ENCODE data around the gene IFTAP.

Gene IFTAP

GRCh38 chr11:36600180-36600579, 5.9 kb downstream of the IFTAP start:
- no peak for DNase-seq

- DNase-seq = no peak
These were observed 6.9 kb downstream of the IFTAP start for GRCh38 chr11:36601155-36601554.

GRCh38 chr11:36602135-36602534, 7.8 kb downstream of the IFTAP start:
- DNase-seq = no peak

- no peak for DNase-seq
These were observed 11.2 kb downstream of the IFTAP start for GRCh38 chr11:36605221-36606216.

GRCh38 chr11:36608491-36609199, 14.3 kb downstream of the IFTAP start:
- DNase-seq = no peak

GRCh38 chr11:36609383-36609782, 15.1 kb downstream of the IFTAP start:
- DNase-seq = no peak

GRCh38 chr11:36615826-36616225, 21.5 kb downstream of the IFTAP start:
- no peak for DNase-seq

GRCh38 chr11:36617543-36618362, 23.5 kb downstream of the IFTAP start:
- DNase-seq = no peak

- no peak for DNase-seq
These were observed 24.2 kb downstream of the IFTAP start for GRCh38 chr11:36618363-36619047.

- no peak for DNase-seq
These were observed 25.2 kb downstream of the IFTAP start for GRCh38 chr11:36619502-36619901.

GRCh38 chr11:36620246-36620645, 25.9 kb downstream of the IFTAP start:
- DNase-seq = no peak

GRCh38 chr11:36622431-36623136, 28.3 kb downstream of the IFTAP start:
- peak; percentile 18 for DNase-seq

GRCh38 chr11:36623494-36623893, 29.2 kb downstream of the IFTAP start:
- DNase-seq = no peak

GRCh38 chr11:36627006-36627405, 32.7 kb downstream of the IFTAP start:
- DNase-seq = no peak

- DNase-seq = no peak
These were observed 33.2 kb downstream of the IFTAP start for GRCh38 chr11:36627471-36627870.

- DNase-seq = no peak
These were observed 33.8 kb downstream of the IFTAP start for GRCh38 chr11:36628141-36628540.

- no peak for DNase-seq
These were observed 34.5 kb downstream of the IFTAP start for GRCh38 chr11:36628765-36629244.

- DNase-seq = no peak
These were observed 37.5 kb downstream of the IFTAP start for GRCh38 chr11:36631774-36632173.

GRCh38 chr11:36635066-36635862, 41.0 kb downstream of the IFTAP start:
- no peak for DNase-seq

- DNase-seq = no peak
These were observed 44.3 kb downstream of the IFTAP start for GRCh38 chr11:36638556-36638955.

Measured in CD4-positive, alpha-beta T cell treated with Interleukin-21 for 1 hour (primary cell).